ENCODE data around the gene ZSWIM1. TPM values are rescaled to one million over a fixed set of nuclear protein-coding genes. Genes with fewer than 3 reads are reported as not detected.
A peak's percentile ranks its signal among the peaks of the same experiment; 100 is the strongest.

Gene ZSWIM1
- total and polyA plus RNA-seq, 2 of the 13 experiments (the other 11 are each of a cell fraction or from before 2014, with no cell fraction given): 9.5 to 11.7 TPM

DNA sequence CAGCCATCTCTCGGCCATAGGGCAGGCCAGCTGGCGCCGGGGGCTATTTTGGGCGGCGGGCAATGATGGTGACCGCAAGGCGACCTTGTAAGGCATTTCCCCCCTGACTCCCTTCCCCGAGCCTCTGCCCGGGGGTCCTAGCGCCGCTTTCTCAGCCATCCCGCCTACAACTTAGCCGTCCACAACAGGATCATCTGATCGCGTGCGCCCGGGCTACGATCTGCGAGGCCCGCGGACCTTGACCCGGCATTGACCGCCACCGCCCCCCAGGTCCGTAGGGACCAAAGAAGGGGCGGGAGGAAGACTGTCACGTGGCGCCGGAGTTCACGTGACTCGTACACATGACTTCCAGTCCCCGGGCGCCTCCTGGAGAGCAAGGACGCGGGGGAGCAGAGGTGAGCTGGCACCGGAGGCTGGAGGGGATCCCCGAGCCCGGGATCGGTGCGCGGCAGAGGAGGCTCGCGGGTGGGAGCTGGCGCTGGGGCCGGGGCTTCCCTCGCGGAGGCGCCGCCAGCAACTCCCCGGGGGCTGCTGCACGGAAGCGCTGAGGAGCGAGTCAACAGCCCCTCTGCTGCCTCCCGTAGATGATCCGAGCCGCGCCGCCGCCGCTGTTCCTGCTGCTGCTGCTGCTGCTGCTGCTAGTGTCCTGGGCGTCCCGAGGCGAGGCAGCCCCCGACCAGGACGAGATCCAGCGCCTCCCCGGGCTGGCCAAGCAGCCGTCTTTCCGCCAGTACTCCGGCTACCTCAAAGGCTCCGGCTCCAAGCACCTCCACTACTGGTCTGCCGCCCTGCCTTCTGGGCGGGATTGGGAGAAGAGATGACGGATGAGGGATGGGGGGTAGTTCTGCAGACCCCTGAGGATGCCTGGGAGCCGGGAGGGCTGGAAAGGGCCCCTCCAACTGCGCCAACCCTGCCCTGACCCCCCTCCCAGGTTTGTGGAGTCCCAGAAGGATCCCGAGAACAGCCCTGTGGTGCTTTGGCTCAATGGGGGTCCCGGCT is 10.3 kb downstream of the ZSWIM1 start, which contains the start of the genes CTSA and NEURL2 (continued):
- TF ChIP-seq ZNF557 (CRISPR knock-in tag; IDR thresholded peaks at IDR 0.05) (peak; percentile 92; the same call in 1 of the 2 replicates), ZFY (CRISPR knock-in tag; IDR thresholded peaks at IDR 0.05) (peak; percentile 86), TGIF2 (CRISPR knock-in tag; IDR thresholded peaks at IDR 0.05) (peak; percentile 99), MNT (IDR thresholded peaks at IDR 0.05) (peak; percentile 98), SATB2 (CRISPR knock-in tag; IDR thresholded peaks at IDR 0.05) (peak; percentile 93), ZNF335 (CRISPR knock-in tag; IDR thresholded peaks at IDR 0.05) (peak; percentile 97), MATR3 (CRISPR knock-in tag; IDR thresholded peaks at IDR 0.05) (no peak), GTF3A (CRISPR knock-in tag; conservative IDR thresholded peaks at IDR 0.05) (peak; percentile 98; the same call in 1 of the 2 replicates), RFX3 (CRISPR knock-in tag; IDR thresholded peaks at IDR 0.05) (peak; percentile 65), ZNF530 (CRISPR knock-in tag; IDR thresholded peaks at IDR 0.05; ENCODE audit: low read depth) (peak; percentile 93; the same call in 1 of the 2 replicates), HOXD1 (CRISPR knock-in tag; IDR thresholded peaks at IDR 0.05) (peak; percentile 95), HMG20A (CRISPR knock-in tag; IDR thresholded peaks at IDR 0.05; ENCODE audit: borderline replicate concordance) (peak; percentile 69; the same call in 1 of the 2 replicates), ZFP37 (CRISPR knock-in tag; IDR thresholded peaks at IDR 0.05; ENCODE audit: borderline replicate concordance) (peak; percentile 94), SP5 (CRISPR knock-in tag; IDR thresholded peaks at IDR 0.05; ENCODE audit: borderline replicate concordance, low read depth) (peak; percentile 99), ZNF24 (IDR thresholded peaks at IDR 0.05) (peak; percentile 78; the same call in 1 of the 2 replicates), AHR (CRISPR knock-in tag; IDR thresholded peaks at IDR 0.05) (peak; percentile 100), JARID2 (CRISPR knock-in tag; IDR thresholded peaks at IDR 0.05; ENCODE audit: insufficient replicate concordance) (no peak), GATAD2A (CRISPR knock-in tag; IDR thresholded peaks at IDR 0.05) (peak; percentile 97), SRSF9 (IDR thresholded peaks at IDR 0.05; ENCODE audit: borderline replicate concordance, insufficient read depth, low read depth, low read length, poor library complexity, severe bottlenecking) (no peak), REL (CRISPR knock-in tag; conservative IDR thresholded peaks at IDR 0.05) (peak; percentile 98), IRX3 (CRISPR knock-in tag; IDR thresholded peaks at IDR 0.05; ENCODE audit: borderline replicate concordance, low read depth) (peak; percentile 100), CHD2 (IDR thresholded peaks at IDR 0.05; ENCODE audit: low read depth, low read length) (peak; percentile 72; the same call in 1 of the 2 replicates), ZNF614 (CRISPR knock-in tag; IDR thresholded peaks at IDR 0.05; ENCODE audit: borderline replicate concordance) (peak; percentile 100), ZNF549 (CRISPR knock-in tag; IDR thresholded peaks at IDR 0.05) (peak; percentile 72; the same call in 1 of the 2 replicates)
- TF ChIP-seq, protein P1, sequence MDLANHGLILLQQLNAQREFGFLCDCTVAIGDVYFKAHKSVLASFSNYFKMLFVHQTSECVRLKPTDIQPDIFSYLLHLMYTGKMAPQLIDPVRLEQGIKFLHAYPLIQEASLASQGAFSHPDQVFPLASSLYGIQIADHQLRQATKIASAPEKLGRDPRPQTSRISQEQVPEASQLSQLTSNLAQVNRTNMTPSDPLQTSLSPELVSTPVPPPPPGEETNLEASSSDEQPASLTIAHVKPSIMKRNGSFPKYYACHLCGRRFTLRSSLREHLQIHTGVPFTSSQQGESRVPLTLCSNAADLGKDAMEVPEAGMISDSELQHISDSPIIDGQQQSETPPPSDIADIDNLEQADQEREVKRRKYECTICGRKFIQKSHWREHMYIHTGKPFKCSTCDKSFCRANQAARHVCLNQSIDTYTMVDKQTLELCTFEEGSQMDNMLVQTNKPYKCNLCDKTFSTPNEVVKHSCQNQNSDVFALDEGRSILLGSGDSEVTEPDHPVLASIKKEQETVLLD (CRISPR knock-in tag; IDR thresholded peaks at IDR 0.05; ENCODE audit: low read depth): peak; percentile 95
- TF ChIP-seq, protein P2, sequence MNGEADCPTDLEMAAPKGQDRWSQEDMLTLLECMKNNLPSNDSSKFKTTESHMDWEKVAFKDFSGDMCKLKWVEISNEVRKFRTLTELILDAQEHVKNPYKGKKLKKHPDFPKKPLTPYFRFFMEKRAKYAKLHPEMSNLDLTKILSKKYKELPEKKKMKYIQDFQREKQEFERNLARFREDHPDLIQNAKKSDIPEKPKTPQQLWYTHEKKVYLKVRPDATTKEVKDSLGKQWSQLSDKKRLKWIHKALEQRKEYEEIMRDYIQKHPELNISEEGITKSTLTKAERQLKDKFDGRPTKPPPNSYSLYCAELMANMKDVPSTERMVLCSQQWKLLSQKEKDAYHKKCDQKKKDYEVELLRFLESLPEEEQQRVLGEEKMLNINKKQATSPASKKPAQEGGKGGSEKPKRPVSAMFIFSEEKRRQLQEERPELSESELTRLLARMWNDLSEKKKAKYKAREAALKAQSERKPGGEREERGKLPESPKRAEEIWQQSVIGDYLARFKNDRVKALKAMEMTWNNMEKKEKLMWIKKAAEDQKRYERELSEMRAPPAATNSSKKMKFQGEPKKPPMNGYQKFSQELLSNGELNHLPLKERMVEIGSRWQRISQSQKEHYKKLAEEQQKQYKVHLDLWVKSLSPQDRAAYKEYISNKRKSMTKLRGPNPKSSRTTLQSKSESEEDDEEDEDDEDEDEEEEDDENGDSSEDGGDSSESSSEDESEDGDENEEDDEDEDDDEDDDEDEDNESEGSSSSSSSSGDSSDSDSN (CRISPR knock-in tag; IDR thresholded peaks at IDR 0.05): peak; percentile 94
